Lung microvascular endothelial cell (primary cell): ENCODE measurements around the gene FBN2. TPM values are rescaled to one million over a fixed set of nuclear protein-coding genes. Genes with fewer than 3 reads are reported as not detected.
"Not testable (repeated sequence)": the region's sequence is repeated elsewhere in the genome, so short reads cannot be mapped to it uniquely, and the experiment has no call there.

ENCODE experiments used
- DNase-seq, 2 donors: peaks; one replicate each; pipeline versions ENCODE4 v3.0.0 to v3.0.0-alpha.2; 2010; ENCODE audit warnings: low read depth in 2 of 2
- total RNA-seq: library from RNA; depleted of rRNA; stranded (reverse); fragments of >200 nt; gene quantifications from 2 replicates; pipeline ENCODE4 v1.2.1, GENCODE V29; 2014

The FBN2 gene
- total RNA-seq, 1 donor from 2014 or later, result 0.60 TPM

DNA sequence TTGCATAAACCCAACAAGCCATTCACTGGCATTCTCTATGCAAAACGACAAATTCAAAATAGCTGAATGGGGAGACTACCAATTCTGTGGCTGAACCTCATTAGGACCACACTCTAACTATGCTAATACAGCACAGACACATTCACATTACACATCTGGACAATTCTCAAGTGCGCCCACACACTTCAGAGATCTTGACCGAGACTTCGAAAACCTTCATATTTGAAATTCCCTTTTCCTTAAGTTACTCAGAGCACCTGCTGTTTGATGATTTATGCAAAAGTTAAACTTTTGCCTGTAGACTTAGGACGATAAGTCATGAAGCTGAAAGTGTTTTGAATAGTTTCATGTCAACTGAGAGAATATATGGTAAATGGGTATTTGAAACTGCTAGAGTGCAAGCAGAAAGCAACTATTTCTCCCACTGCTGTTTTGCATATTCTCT lies 111.9 kb downstream of the FBN2 start:
- no peak for DNase-seq

GRCh38 chr5:128424646-128425045 lies 113.4 kb downstream of the FBN2 start:
- DNase-seq, result no peak

- no peak for DNase-seq
These were observed 115.4 kb downstream of the FBN2 start for GRCh38 chr5:128422612-128423011.

GRCh38 chr5:128414469-128414868 lies 123.6 kb downstream of the FBN2 start:
- no peak for DNase-seq

GRCh38 chr5:128413356-128413755 lies 124.7 kb downstream of the FBN2 start:
- DNase-seq, result peak in 1 of 2 donors; percentile 10

- no peak for DNase-seq
These were observed 125.7 kb downstream of the FBN2 start for GRCh38 chr5:128412145-128412930.

DNA sequence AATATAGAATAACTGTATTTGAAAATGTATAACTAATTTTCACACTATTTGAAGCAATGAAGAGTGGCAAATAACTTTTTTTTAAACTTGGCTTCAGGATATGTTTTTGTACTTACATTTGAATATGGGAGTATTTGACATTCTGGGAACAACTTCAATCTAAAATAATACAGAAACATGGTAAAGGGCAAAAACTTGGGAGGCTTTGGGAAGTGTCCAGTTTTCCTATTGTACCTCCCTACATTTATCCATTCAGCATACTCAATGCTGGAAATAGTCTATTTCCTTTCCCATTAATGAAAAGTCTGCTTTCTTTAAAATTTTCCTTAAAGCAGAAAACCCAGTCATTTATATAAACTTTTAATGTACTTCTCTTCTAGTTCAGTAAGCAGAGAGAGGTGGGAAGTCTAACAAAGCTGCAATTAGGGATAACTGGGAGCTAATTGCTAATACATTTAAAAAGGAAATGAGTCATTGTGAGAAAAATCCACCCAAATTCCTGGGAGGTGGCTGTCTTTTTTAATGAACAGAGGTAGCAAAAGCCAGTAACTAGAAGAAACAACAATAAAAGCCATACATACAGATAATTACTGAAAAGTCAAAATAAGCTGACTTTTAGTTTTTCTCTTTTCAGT lies 128.8 kb downstream of the FBN2 start:
- DNase-seq, result no peak

- no peak for DNase-seq
These were observed 129.4 kb downstream of the FBN2 start for GRCh38 chr5:128408622-128409021.

GRCh38 chr5:128407944-128408343 lies 130.1 kb downstream of the FBN2 start:
- DNase-seq, result no peak

- DNase-seq, result no peak
These were observed 131.2 kb downstream of the FBN2 start for GRCh38 chr5:128406803-128407202.

DNA sequence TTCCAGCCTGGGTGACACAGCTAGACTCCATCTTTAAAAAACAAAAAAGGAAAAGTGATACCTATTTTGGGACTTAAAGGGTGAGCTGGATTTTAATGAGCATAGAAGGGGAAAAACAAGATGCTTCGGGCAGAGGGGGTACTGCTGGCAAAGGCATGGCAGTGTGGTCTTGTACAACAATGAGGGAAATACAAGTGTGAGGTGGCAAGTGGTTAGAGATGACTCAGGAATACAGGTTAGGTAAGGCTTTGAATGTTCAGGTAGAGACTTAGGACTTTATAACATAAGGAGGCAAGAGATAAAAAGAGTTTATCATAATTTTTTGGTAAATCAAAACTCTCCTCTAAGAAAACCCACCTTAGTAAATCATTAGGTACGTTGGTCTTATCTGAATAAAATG lies 132.9 kb downstream of the FBN2 start:
- no peak for DNase-seq

DNA sequence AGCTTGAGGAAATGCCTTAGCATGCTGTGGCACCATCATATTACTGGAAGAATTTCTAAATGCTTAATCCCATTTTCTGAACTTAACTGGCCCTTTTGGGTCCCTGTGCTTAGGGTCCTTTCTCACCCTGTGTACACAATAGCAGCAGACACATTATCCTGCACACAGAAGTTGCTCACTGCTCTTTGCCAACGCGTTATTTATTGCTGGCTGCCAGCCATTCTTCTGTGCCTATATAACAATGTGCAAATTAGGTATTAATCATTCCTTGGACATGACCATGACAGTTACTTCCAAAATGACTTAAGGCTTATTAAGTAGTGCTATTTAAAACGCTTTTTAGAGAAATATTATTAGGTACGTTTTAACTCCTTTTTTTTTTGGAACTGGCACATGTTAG lies 134.7 kb downstream of the FBN2 start:
- peak in 1 of 2 donors; percentile 1 for DNase-seq

GRCh38 chr5:128402506-128402905 lies 135.5 kb downstream of the FBN2 start:
- DNase-seq, result no peak

- not testable (repeated sequence) for DNase-seq
These were observed 137.3 kb downstream of the FBN2 start for GRCh38 chr5:128400766-128401165.

DNA sequence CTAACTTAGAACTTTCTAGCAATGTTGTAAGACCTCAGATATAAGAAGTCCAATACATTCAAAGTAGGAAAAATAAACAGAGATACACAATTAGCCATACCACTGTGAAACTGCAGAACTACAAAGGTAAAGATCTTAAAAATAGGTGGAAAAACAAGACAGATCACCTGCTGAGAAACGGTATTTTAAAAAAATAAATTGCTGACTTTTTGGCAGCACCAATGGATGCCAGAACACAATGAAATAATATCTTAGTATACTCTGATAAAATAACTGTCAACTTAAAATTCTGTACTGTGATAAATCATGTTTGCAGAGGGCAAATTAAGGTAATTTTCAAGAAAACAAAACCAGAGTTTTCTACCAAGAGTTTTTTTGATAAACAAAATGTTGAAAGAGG lies 138.9 kb downstream of the FBN2 start:
- no peak for DNase-seq

- DNase-seq, result no peak
These were observed 140.2 kb downstream of the FBN2 start for GRCh38 chr5:128397876-128398275.

DNA sequence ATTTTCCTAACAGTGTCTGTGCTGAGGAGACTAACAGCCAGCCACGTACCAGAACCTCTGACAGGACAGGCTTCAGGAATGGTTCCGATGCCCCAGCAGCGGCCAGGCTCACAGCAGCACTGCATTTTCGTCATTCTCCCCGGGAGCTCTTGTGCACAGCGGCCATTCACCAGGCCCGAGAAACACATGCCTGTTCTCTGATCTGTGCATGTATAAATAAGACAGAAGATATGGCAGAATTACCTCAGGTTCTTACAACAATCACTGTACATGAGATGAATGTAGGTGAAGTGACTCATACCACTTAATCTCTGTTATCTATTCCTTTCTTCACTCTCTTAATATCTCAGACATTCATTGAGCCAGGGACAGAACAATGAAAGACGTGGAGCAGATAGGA lies 143.0 kb downstream of the FBN2 start:
- DNase-seq, result no peak

DNA sequence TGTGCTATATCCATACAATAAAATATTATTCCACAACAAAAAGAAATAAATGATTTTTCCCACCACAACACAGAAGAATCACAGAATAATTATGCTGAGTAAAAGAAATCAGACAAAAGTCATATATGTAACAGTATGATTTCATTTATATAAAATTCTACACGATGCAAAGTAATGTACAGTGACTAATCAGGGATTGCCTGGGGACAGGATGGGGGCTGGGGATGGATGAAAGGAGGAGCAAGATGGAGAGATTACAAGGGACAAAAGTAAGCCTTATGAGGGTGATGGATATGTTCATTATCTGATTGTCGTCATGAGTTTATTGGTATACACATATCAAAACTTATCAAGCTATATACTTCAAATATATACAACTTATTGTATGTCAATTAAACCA lies 154.0 kb downstream of the FBN2 start:
- no peak for DNase-seq

GRCh38 chr5:128380337-128380736 lies 157.7 kb downstream of the FBN2 start:
- no peak for DNase-seq

- DNase-seq, result no peak
These were observed 159.4 kb downstream of the FBN2 start for GRCh38 chr5:128378632-128379031.

- DNase-seq, result no peak
These were observed 159.8 kb downstream of the FBN2 start for GRCh38 chr5:128378196-128378595.

GRCh38 chr5:128376577-128376976 lies 161.5 kb downstream of the FBN2 start:
- DNase-seq, result no peak

DNA sequence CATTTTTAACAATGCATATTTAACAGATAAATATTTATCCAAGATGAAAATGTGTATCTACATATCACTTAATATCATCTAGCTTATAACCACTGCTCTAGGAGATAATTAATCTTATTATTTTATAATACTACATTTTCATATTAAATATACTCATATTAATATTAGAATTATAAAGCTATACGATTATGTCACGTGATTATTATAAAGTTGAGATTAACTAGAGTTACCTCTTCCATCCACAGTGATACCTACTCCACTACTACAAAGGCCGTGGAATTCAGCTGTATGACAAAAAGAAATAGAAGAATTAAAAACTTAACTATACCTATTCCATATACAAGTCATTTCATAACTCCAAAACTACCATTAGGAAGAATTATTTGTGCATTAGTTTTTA lies 171.9 kb downstream of the FBN2 start:
- no peak for DNase-seq
